Urinary bladder (tissue), 4 donors: ENCODE measurements around the gene TNIK. TPM values are rescaled to one million over a fixed set of nuclear protein-coding genes. Genes with fewer than 3 reads are reported as not detected.

Source experiments
- DNase-seq: peaks from one replicate; pipeline ENCODE4 v3.0.0-alpha.2; 2015; ENCODE audit errors: extremely low spot score
- H3K27ac ChIP-seq: one replicate; pipeline ENCODE4 v1.5.1; 2013; ENCODE audit warnings: low read depth, mild to moderate bottlenecking, moderate library complexity
- H3K36me3 ChIP-seq: one replicate; pipeline ENCODE4 v1.6.1; 2013; ENCODE audit warnings: mild to moderate bottlenecking, moderate library complexity; ENCODE audit not compliant: insufficient read depth
- H3K4me1 ChIP-seq: one replicate; pipeline ENCODE4 v1.6.1; 2013; ENCODE audit warnings: mild to moderate bottlenecking, moderate library complexity; ENCODE audit not compliant: insufficient read depth
- H3K4me3 ChIP-seq: one replicate; pipeline ENCODE4 v1.5.1; 2013; ENCODE audit warnings: low read depth, low read length
- WGBS: extraction: QIAGEN DNeasy Blood & Tissue Kit; methylation state at CpG from one replicate; pipeline ENCODE4 v1.1.7; 2013; 5-methylcytosine and 5-hydroxymethylcytosine counted together
- polyA plus RNA-seq: library from polyadenylated mRNA; stranded (reverse); fragments of 200-250 nt; gene quantifications from one replicate; pipeline ENCODE4 v1.2.3, GENCODE V29; 2013
- total RNA-seq: library from RNA; depleted of rRNA; stranded (reverse); fragments of >200 nt; gene quantifications from one replicate; pipeline ENCODE4 v1.2.3, GENCODE V29; 2014
- donor health status: healthy with polysubstance abuse.
- donor health status: healthy.

Gene TNIK
- total and polyA plus RNA-seq, 2 donors, result 6.5 to 26.6 TPM

DNA sequence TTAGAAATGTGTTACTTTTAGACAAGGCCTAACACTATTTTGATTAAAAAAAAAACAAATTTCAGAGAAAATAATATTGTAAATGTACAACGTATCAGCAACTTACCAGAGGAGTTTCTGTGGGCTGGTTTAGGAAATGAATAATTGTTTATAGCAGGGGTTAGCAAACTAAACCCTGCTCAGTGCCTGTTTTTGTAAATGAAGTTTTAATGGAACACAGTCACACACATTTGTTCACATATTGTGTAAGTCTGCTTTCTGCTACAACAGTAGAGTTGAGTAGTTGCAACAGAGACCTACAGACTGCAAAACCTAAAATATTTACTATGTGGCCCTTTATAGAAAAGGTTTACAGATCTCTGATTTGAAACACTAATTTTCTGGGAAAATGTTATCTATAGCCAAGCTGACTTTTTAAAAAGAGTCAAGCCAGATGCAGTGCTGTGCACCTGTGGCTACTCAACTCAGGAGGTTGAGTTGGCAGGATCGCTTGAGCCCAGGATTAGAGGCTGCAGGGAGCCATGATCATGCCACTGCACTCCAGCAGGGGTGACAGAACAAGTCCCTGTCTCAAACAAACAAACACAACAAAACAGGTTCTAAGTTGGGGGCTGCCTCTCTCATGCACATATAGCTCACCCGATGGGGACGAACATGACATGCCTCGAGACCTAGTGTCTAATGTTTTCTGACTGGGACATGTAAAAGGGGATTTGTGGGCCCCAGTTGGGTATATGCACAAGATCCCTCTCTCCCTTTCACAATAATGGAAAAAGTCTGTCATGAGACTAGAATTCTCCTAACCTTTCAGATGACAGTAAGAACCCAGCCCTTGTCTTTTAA is 182.5 kb downstream of the TNIK start:
- DNase-seq, result no peak
- Histone ChIP-seq H3K4me1 (no peaks in the 10 kb centered on the region), H3K27ac (no peak overlapping the region), H3K4me3 (no peak overlapping the region), H3K36me3 (no peaks in the 10 kb centered on the region)
- WGBS, result 79% methylated on average over 5 of the region's 5 CpGs

DNA sequence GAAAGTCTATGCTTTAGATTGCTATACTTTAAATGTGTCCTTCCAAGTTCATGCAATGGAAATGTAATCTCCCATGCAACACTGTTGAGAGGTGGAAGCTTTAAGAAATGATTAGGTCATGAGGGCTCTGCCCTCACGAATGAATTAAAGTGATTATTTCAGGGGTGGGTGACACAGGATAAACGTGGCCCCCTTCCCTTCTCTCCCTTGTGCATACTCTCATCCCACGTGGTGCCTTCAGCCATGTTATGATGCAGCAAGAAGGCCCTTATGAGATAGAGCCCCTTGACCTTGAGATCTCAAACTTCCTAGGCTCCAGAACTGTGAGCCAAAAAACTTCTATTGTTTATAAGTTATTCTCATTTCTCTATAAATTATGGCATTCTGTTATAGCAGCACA is 183.3 kb downstream of the TNIK start:
- Histone ChIP-seq H3K4me3 (no peak overlapping the region), H3K36me3 (no peaks in the 10 kb centered on the region), H3K4me1 (no peaks in the 10 kb centered on the region), H3K27ac (no peak overlapping the region)
- no peak for DNase-seq
- 48% methylated on average over 3 of the region's 3 CpGs for WGBS

DNA sequence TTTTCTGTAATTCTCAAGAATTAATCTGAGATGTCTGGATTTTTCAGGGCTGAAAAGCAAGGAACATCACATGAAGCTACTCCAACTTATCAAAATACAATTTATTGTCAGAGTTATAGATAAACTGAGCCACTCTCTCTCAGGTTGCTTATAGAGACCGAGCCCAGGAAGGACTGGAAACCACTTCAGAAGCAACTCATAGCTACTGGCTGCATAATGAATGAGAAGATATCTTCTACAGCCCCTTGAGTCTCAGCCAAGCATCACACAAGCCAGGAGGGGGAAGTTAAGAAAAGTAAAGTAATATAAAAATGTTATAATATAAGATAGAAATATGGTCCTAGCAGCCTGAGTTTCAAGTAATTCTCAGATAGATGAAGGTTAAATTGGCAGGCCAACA is 186.0 kb downstream of the TNIK start:
- Histone ChIP-seq H3K4me1 (no peaks in the 10 kb centered on the region), H3K27ac (no peak overlapping the region), H3K4me3 (no peak overlapping the region), H3K36me3 (no peaks in the 10 kb centered on the region)
- 91% methylated on average over 1 of the region's 1 CpG for WGBS
- no peak for DNase-seq

DNA sequence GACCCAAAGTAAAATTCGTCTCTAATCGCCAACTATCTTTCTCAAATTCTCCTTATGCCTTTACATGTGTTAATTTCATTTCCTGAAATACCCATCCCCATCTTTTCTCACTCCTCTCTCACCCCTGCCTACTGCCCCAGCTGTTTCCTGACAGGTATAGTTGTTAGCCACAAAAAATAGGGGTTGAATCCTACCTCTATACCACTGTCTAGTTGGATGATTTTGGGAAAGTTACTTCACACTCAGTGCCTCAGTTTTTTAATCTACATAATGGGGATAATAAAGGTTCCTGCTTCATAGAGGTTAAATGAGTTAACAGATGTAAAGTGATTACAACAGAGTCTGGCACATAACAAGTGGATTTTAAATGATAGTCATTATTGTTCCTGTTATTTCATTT is 189.7 kb downstream of the TNIK start:
- no peak overlapping the region for H3K4me3 ChIP-seq
- H3K4me1 ChIP-seq, result no peaks in the 10 kb centered on the region
- WGBS, result 95% methylated on average over 2 of the region's 2 CpGs
- no peak overlapping the region for H3K27ac ChIP-seq
- no peak for DNase-seq
- H3K36me3 ChIP-seq, result no peaks in the 10 kb centered on the region

- Histone ChIP-seq H3K4me1 (no peaks in the 10 kb centered on the region), H3K27ac (no peak overlapping the region), H3K4me3 (no peak overlapping the region)
Measured at GRCh38 chr3:171269542-171269941, 190.7 kb downstream of the TNIK start.

GRCh38 chr3:171268677-171269076 is 191.5 kb downstream of the TNIK start:
- Histone ChIP-seq H3K36me3 (no peaks in the 10 kb centered on the region), H3K4me1 (no peaks in the 10 kb centered on the region)
- WGBS, result 48% methylated on average over 1 of the region's 1 CpG

More at GRCh38 chr3:171269542-171269941, 190.7 kb downstream of the TNIK start:
- DNase-seq, result no peak
- no peaks in the 10 kb centered on the region for H3K36me3 ChIP-seq

GRCh38 chr3:171267104-171267503 is 193.1 kb downstream of the TNIK start:
- 39% methylated on average over 1 of the region's 1 CpG for WGBS
- Histone ChIP-seq H3K4me3 (no peak overlapping the region), H3K4me1 (no peaks in the 10 kb centered on the region), H3K36me3 (no peaks in the 10 kb centered on the region), H3K27ac (no peak overlapping the region)
- no peak for DNase-seq

More at GRCh38 chr3:171268677-171269076, 191.5 kb downstream of the TNIK start:
- DNase-seq, result no peak
- H3K27ac ChIP-seq, result no peak overlapping the region
- H3K4me3 ChIP-seq, result no peak overlapping the region

DNA sequence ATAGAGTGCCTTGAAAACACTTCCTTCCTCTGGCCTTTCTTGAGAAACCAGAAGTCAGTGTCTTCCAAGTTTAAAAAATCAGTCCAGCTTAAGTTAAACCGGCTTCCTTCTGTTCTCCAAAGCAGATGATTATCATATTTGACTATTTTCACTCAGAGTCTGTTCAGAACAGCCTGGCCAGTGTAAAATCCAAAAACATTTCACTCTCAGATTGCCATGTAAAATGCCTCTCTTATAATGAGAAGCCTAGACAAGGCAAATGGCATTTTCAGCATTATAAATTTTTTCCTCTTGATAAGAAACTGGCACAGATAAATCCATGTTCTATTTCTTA is 193.5 kb downstream of the TNIK start:
- no peaks in the 10 kb centered on the region for H3K36me3 ChIP-seq
- 28% methylated on average over 1 of the region's 1 CpG for WGBS
- H3K4me1 ChIP-seq, result no peaks in the 10 kb centered on the region
- DNase-seq, result no peak
- H3K4me3 ChIP-seq, result no peak overlapping the region
- H3K27ac ChIP-seq, result no peak overlapping the region

DNA sequence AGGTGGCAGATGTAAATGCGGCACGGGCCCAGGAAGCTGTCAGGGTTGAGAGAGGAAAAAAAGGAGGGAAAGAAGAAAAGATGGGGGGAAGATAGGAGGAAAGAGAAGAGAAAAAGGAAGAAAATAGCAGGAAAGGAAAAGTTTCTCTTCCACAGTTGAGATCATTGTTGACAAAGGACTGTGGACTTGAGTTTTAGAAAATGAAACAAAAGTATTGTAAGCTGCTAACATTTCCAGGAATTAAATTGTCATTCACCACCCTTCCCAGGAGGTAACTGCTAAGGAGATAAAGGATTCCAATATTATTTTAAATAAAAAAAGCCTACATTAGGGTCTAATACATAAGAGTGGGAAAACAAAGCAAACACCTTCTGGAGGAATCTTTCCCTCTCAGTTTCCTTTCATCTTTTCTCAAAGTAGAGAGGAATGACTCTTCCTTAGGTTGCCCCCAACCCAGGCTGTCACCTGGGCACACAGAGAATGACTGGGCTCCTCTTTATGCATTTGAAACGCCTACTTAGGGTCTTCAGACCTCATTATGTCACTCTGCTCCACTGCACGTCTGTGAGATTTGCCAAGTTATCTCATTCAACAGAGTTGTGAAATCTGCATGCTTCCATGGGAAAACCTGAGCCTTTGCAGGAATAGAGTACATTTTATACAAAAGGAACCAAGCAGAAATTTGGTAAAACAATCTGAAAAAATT is 194.0 kb downstream of the TNIK start:
- DNase-seq, result no peak
- Histone ChIP-seq H3K27ac (no peak overlapping the region), H3K4me1 (no peaks in the 10 kb centered on the region), H3K36me3 (no peaks in the 10 kb centered on the region), H3K4me3 (no peak overlapping the region)
- 56% methylated on average over 4 of the region's 4 CpGs for WGBS

GRCh38 chr3:171264758-171265157 is 195.4 kb downstream of the TNIK start:
- 95% methylated on average over 6 of the region's 6 CpGs for WGBS
- no peaks in the 10 kb centered on the region for H3K36me3 ChIP-seq
- H3K27ac ChIP-seq, result no peak overlapping the region
- no peaks in the 10 kb centered on the region for H3K4me1 ChIP-seq
- no peak for DNase-seq
- H3K4me3 ChIP-seq, result no peak overlapping the region

GRCh38 chr3:171262431-171262830 is 197.8 kb downstream of the TNIK start:
- H3K4me1 ChIP-seq, result no peaks in the 10 kb centered on the region
- H3K27ac ChIP-seq, result no peak overlapping the region
- no peak for DNase-seq
- 55% methylated on average over 1 of the region's 1 CpG for WGBS
- no peak overlapping the region for H3K4me3 ChIP-seq
- no peaks in the 10 kb centered on the region for H3K36me3 ChIP-seq

- H3K36me3 ChIP-seq, result no peaks in the 10 kb centered on the region
- WGBS, result 84% methylated on average over 3 of the region's 3 CpGs
- H3K27ac ChIP-seq, result no peak overlapping the region
- peaks cover 1% of the 10 kb centered on the region for H3K4me1 ChIP-seq
- no peak overlapping the region for H3K4me3 ChIP-seq
- no peak for DNase-seq
Measured at GRCh38 chr3:171261487-171261886, 198.7 kb downstream of the TNIK start.

DNA sequence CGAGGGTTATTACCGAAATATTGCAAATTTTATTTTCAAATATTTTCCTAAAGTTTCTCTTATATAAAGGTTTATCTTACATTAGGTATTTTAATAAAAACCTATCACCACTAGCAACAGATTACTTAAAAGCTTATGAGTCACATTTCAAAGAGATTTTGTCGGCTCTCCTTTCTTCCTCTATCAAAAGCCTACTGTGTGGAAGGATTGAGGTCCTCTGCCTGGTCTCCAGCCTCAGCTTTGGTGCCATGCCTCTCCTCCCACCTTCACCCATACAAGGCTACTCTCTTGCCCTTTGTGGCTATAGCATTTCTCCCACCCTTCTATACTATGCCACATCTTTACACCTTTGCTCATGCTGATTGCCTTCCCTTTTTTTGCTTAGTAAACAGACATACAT is 199.3 kb downstream of the TNIK start:
- Histone ChIP-seq H3K36me3 (no peaks in the 10 kb centered on the region), H3K4me1 (peaks cover 1% of the 10 kb centered on the region), H3K27ac (no peak overlapping the region), H3K4me3 (no peak overlapping the region)
- WGBS, result 77% methylated on average over 3 of the region's 3 CpGs
- no peak for DNase-seq

DNA sequence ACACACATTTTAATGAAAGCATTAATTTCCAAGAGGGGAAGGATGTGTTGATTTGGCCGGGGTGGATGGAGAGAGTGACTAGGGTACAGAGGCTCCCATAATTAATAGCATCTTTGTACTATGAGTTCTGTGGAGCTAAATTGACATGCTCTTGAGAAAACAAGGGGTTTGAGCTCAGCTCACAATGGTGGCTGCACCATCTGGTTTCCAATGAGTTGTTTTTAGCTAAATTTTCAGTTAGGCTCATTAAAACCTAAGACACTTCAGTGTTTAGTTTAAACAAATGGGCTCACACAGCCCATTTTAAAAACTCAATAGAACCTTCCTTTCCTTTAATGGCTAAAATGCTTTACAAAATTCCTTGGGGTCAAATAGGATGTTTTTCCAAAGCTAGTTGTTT is 199.7 kb downstream of the TNIK start:
- Histone ChIP-seq H3K27ac (no peak overlapping the region), H3K4me3 (no peak overlapping the region), H3K4me1 (peaks cover 1% of the 10 kb centered on the region), H3K36me3 (no peaks in the 10 kb centered on the region)
- WGBS, result 95% methylated on average over 1 of the region's 1 CpG
- DNase-seq, result no peak
